Cardiac fibroblast (primary cell): ENCODE results near the gene ZSWIM9.
A peak's percentile ranks its signal among the peaks of the same experiment; 100 is the strongest.

ENCODE experiments used
- DNase-seq, 2 donors: peaks; one replicate each; pipeline versions ENCODE4 v3.0.0 to v3.0.0-alpha.2; 2010; ENCODE audit warnings: low read depth in 2 of 2
- H3K4me3 ChIP-seq, 2 donors: replicated peaks in 1 of 2; 1 replicate in 1 of 2; 2 replicates in 1 of 2; pipeline ENCODE4 v1.5.1; 2011; ENCODE audit warnings: low read depth in 2 of 2, low read length in 2 of 2, mild to moderate bottlenecking in 2 of 2, moderate library complexity in 1 of 2
- TF ChIP-seq, protein P1 (sequence below): IDR thresholded peaks from one replicate; pipeline ENCODE4 v1.5.1; 2011; ENCODE audit warnings: low read depth, mild to moderate bottlenecking, low read length, inconsistent platforms

Gene ZSWIM9

GRCh38 chr19:48194844-48195830 is 24.7 kb downstream of the ZSWIM9 start:
- TF ChIP-seq, protein P1, sequence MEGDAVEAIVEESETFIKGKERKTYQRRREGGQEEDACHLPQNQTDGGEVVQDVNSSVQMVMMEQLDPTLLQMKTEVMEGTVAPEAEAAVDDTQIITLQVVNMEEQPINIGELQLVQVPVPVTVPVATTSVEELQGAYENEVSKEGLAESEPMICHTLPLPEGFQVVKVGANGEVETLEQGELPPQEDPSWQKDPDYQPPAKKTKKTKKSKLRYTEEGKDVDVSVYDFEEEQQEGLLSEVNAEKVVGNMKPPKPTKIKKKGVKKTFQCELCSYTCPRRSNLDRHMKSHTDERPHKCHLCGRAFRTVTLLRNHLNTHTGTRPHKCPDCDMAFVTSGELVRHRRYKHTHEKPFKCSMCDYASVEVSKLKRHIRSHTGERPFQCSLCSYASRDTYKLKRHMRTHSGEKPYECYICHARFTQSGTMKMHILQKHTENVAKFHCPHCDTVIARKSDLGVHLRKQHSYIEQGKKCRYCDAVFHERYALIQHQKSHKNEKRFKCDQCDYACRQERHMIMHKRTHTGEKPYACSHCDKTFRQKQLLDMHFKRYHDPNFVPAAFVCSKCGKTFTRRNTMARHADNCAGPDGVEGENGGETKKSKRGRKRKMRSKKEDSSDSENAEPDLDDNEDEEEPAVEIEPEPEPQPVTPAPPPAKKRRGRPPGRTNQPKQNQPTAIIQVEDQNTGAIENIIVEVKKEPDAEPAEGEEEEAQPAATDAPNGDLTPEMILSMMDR: no peak
- DNase-seq: no peak
- no peak overlapping the region for H3K4me3 ChIP-seq

DNA sequence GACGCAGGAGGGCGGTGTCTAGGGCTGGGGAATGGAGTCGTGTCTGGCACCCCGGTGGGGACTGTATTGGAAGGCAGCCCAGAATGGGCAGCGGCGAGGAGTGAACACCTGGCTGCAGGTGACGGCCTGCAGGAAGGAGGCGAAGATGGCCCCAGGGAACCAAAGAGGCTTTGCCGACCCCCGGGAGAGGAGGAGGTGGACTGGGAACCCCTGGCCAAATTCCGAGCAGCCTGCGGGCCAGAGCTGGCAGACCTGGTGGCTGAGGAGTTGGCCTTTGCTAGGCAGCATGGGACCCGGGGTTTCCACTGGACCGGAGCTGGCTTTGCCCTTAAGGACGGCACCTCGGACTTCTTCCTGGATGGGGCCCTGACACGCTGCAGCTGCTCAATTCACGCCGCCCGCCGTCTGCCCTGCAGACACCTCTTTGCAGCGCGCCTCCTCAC is 25.9 kb downstream of the ZSWIM9 start:
- peak in 1 of 2 donors; percentile 34 for DNase-seq
- TF ChIP-seq, protein P1: no peak
- H3K4me3 ChIP-seq: no peak overlapping the region

GRCh38 chr19:48196933-48197665 is 26.6 kb downstream of the ZSWIM9 start:
- TF ChIP-seq, protein P1: no peak
- H3K4me3 ChIP-seq: peak overlapping the region; percentile 4 to 10
- peak; percentile 21 to 79 for DNase-seq

DNA sequence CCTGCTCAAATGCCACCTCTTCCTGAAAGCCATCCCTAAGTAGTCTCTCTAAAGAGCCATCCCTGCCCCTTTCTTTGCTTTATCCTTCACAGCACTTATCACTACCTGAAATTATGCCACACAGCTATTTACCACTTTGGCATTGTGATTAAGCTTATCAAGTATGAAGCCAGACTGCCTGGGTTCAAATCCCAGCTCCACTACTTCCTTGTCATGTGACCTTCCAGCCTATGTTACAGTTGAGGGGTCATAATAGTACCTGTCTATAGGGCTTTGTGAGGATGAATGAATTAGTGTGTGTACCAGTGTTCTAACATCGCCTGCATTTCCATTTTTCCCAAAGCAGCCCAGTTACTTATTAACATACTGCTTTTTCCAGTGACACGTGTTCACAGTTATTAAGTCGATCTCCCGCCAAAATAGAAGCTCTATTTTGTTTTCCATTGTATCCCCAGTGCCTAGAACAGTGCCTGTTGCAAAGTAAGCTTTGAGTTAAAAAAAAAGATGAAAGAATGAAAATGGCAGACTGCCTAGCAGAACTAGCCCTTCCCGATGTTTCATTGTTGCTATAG is 32.8 kb downstream of the ZSWIM9 start:
- no peak for DNase-seq
- H3K4me3 ChIP-seq: peak overlapping the region; percentile 70 to 87
- TF ChIP-seq, protein P1: no peak

- DNase-seq: peak; percentile 94 to 96
- TF ChIP-seq, protein P1: no peak
- H3K4me3 ChIP-seq: peak overlapping the region; percentile 70 to 87
Observed at GRCh38 chr19:48203794-48204628, 33.5 kb downstream of the ZSWIM9 start.
